Measurements from ENCODE around the gene SMIM35. TPM values are rescaled to one million over a fixed set of nuclear protein-coding genes. Genes with fewer than 3 reads are reported as not detected.

SMIM35 gene
- total RNA-seq, 1 experiment from 2014 or later: not detected

DNA sequence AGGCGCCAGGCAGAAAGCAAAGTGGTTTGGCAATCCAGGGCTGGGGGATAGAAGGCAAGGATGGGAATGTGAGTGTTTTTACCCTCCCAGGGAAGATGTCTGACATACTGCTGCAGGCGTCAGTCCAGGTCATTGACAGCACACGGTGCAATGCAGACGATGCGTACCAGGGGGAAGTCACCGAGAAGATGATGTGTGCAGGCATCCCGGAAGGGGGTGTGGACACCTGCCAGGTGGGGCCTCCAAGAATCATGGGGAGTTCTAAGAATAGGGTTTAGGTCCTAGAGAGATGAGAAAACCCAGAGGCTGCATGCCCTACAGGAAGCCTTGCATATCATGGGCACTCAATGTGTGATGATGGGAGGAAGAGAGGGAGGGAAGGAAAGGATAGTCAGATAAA is 28.3 kb upstream of the SMIM35 start:
- ATAC-seq (no peak), DNase-seq (ENCODE audit: low spot score) (no peak)
- Mint-ChIP-seq H3K4me3 (no peak overlapping the region), H3K4me1 (peaks cover 11% of the 10 kb centered on the region), H3K27me3 (ENCODE audit: low read depth) (no peaks in the 10 kb centered on the region; the same call in 1 of the 2 replicates), H3K36me3 (no peaks in the 10 kb centered on the region), H3K9me3 (no peaks in the 10 kb centered on the region), H3K27ac (no peak overlapping the region)
- ChIA-PET CTCF (interaction anchor here (1.3 kb wide), 1 partner anchor 298 kb away, joined by 3 read pairs; no protein-coding TSS in a partner anchor), POLR2A (no interaction called here)
- TF ChIP-seq, protein P1, sequence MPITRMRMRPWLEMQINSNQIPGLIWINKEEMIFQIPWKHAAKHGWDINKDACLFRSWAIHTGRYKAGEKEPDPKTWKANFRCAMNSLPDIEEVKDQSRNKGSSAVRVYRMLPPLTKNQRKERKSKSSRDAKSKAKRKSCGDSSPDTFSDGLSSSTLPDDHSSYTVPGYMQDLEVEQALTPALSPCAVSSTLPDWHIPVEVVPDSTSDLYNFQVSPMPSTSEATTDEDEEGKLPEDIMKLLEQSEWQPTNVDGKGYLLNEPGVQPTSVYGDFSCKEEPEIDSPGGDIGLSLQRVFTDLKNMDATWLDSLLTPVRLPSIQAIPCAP (CRISPR knock-in tag; IDR thresholded peaks at IDR 0.05): no peak
- TF ChIP-seq IRF2 (CRISPR knock-in tag; IDR thresholded peaks at IDR 0.05; ENCODE audit: borderline replicate concordance, low read depth): no peak
- TF ChIP-seq NFYB (CRISPR knock-in tag; conservative IDR thresholded peaks at IDR 0.05; ENCODE audit: low read depth): no peak
- TF ChIP-seq TP53 (CRISPR knock-in tag; IDR thresholded peaks at IDR 0.05): no peak
- TF ChIP-seq CREB1 (CRISPR knock-in tag; IDR thresholded peaks at IDR 0.05): no peak
- TF ChIP-seq, protein P2, sequence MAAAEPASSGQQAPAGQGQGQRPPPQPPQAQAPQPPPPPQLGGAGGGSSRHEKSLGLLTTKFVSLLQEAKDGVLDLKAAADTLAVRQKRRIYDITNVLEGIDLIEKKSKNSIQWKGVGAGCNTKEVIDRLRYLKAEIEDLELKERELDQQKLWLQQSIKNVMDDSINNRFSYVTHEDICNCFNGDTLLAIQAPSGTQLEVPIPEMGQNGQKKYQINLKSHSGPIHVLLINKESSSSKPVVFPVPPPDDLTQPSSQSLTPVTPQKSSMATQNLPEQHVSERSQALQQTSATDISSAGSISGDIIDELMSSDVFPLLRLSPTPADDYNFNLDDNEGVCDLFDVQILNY (CRISPR knock-in tag; IDR thresholded peaks at IDR 0.05): no peak
- no peak for TF ChIP-seq ZNF317 (CRISPR knock-in tag; IDR thresholded peaks at IDR 0.05; ENCODE audit: borderline replicate concordance, low read depth)
- TF ChIP-seq ZNF671 (CRISPR knock-in tag; IDR thresholded peaks at IDR 0.05): no peak
- no peak for TF ChIP-seq CBFB (CRISPR knock-in tag; IDR thresholded peaks at IDR 0.05; ENCODE audit: low read depth)
- TF ChIP-seq ZNF138 (CRISPR knock-in tag; conservative IDR thresholded peaks at IDR 0.05): no peak
- TF ChIP-seq, protein P3, sequence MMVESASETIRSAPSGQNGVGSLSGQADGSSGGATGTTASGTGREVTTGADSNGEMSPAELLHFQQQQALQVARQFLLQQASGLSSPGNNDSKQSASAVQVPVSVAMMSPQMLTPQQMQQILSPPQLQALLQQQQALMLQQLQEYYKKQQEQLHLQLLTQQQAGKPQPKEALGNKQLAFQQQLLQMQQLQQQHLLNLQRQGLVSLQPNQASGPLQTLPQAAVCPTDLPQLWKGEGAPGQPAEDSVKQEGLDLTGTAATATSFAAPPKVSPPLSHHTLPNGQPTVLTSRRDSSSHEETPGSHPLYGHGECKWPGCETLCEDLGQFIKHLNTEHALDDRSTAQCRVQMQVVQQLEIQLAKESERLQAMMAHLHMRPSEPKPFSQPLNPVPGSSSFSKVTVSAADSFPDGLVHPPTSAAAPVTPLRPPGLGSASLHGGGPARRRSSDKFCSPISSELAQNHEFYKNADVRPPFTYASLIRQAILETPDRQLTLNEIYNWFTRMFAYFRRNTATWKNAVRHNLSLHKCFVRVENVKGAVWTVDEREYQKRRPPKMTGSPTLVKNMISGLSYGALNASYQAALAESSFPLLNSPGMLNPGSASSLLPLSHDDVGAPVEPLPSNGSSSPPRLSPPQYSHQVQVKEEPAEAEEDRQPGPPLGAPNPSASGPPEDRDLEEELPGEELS (CRISPR knock-in tag; IDR thresholded peaks at IDR 0.05): no peak
- TF ChIP-seq ZNF416 (CRISPR knock-in tag; IDR thresholded peaks at IDR 0.05): no peak
- no peak for TF ChIP-seq RELA (CRISPR knock-in tag; IDR thresholded peaks at IDR 0.05; ENCODE audit: borderline replicate concordance)
- TF ChIP-seq, protein P4, sequence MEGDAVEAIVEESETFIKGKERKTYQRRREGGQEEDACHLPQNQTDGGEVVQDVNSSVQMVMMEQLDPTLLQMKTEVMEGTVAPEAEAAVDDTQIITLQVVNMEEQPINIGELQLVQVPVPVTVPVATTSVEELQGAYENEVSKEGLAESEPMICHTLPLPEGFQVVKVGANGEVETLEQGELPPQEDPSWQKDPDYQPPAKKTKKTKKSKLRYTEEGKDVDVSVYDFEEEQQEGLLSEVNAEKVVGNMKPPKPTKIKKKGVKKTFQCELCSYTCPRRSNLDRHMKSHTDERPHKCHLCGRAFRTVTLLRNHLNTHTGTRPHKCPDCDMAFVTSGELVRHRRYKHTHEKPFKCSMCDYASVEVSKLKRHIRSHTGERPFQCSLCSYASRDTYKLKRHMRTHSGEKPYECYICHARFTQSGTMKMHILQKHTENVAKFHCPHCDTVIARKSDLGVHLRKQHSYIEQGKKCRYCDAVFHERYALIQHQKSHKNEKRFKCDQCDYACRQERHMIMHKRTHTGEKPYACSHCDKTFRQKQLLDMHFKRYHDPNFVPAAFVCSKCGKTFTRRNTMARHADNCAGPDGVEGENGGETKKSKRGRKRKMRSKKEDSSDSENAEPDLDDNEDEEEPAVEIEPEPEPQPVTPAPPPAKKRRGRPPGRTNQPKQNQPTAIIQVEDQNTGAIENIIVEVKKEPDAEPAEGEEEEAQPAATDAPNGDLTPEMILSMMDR (IDR thresholded peaks at IDR 0.05): no peak
- TF ChIP-seq, protein P5, sequence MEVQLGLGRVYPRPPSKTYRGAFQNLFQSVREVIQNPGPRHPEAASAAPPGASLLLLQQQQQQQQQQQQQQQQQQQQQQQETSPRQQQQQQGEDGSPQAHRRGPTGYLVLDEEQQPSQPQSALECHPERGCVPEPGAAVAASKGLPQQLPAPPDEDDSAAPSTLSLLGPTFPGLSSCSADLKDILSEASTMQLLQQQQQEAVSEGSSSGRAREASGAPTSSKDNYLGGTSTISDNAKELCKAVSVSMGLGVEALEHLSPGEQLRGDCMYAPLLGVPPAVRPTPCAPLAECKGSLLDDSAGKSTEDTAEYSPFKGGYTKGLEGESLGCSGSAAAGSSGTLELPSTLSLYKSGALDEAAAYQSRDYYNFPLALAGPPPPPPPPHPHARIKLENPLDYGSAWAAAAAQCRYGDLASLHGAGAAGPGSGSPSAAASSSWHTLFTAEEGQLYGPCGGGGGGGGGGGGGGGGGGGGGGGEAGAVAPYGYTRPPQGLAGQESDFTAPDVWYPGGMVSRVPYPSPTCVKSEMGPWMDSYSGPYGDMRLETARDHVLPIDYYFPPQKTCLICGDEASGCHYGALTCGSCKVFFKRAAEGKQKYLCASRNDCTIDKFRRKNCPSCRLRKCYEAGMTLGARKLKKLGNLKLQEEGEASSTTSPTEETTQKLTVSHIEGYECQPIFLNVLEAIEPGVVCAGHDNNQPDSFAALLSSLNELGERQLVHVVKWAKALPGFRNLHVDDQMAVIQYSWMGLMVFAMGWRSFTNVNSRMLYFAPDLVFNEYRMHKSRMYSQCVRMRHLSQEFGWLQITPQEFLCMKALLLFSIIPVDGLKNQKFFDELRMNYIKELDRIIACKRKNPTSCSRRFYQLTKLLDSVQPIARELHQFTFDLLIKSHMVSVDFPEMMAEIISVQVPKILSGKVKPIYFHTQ (CRISPR knock-in tag; IDR thresholded peaks at IDR 0.05): no peak

DNA sequence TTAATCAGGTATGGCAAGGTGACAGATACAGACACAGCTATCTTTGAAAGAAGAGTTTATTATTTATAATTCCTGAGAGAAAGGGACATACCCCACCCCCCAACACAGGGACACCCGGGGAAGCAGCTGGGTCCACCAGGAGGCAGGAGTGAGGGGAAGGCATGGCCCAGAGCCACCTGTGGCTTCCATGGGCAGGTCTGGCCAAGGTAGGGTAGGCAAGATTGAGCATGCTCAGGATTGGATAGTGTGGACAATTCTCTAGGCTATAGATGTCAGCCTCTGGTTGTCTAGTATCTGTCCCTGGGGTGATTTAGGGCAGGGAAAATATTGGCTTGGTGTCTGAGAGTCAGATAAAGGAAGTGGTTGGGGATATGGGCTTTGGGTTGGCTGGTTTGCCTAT is 27.5 kb upstream of the SMIM35 start:
- no peak for DNase-seq (ENCODE audit: low spot score)
- Mint-ChIP-seq H3K9me3 (no peaks in the 10 kb centered on the region), H3K4me1 (peaks cover 11% of the 10 kb centered on the region), H3K36me3 (no peaks in the 10 kb centered on the region), H3K4me3 (no peak overlapping the region), H3K27ac (no peak overlapping the region), H3K27me3 (ENCODE audit: low read depth) (no peaks in the 10 kb centered on the region; the same call in 1 of the 2 replicates)
- ChIA-PET POLR2A (no interaction called here), CTCF (interaction anchor here (0.6 to 1.3 kb wide), 4 partner anchors 36 to 297 kb away, joined by 3 to 4 read pairs (median 4); no protein-coding TSS in a partner anchor)
- ATAC-seq: peak; percentile 39; the same call in 1 of the 2 replicates
- TF ChIP-seq, protein P6, sequence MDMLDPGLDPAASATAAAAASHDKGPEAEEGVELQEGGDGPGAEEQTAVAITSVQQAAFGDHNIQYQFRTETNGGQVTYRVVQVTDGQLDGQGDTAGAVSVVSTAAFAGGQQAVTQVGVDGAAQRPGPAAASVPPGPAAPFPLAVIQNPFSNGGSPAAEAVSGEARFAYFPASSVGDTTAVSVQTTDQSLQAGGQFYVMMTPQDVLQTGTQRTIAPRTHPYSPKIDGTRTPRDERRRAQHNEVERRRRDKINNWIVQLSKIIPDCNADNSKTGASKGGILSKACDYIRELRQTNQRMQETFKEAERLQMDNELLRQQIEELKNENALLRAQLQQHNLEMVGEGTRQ (CRISPR knock-in tag; IDR thresholded peaks at IDR 0.05): no peak
